HG02759 (cell line): ENCODE data around the gene RAB12.
A peak's percentile ranks its signal among the peaks of the same experiment; 100 is the strongest.
"Not testable (repeated sequence)": the region's sequence is repeated elsewhere in the genome, so short reads cannot be mapped to it uniquely, and the experiment has no call there.

ENCODE experiments used
- ATAC-seq: cut with Tn5 transposase; IDR thresholded peaks from one replicate; pipeline ENCODE4 v1.9.1; 2021; ENCODE audit warnings: mild to moderate bottlenecking, moderate library complexity; ENCODE audit not compliant: unreplicated experiment

RAB12 gene

DNA sequence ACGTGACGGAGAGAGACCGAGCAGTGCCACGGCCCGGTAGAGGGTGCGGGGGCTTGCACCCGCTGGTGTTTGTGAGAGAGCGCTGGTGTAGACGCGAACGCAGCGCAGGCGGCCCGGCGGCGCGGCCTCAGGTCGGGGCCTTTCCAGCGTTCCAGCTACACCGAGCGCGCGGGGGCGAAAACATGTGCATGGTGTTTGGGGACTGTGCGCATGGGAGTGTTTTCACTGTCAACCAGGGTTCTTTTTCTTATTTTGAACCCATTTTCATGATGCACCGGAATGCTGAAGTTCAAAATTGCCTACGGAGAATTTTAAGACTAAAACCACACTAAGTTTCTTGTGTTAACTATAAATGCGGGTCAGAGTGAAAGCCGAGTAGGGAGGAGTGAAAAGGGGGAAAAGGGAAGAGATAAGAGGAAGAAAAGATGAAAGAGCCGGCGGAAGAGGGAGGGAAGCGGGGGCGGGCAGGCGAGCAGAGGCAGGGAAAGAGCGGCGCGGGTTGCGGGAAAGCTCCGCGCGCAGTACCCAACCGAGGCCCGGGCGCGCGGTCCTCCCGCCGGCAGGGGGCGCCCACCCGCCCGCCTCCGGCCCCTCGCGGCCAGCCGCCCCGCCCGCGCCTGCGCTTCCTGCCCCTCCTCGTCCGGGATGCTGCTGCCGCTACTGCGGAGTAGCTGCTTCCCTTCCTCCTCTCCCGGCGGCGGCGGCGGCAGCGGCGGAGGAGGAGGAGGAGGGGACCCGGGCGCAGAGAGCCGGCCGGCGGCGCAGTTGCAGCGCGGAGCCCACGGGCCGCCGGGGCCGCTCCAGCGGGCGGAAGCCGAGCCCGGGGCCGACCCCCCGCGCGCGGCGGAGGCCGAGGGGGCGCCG is at the start of gene RAB12:
Gene RAB12, plus strand, starts transcription at position 643 of the 864 bp plus-strand sequence. Its CDS starts 3 bp downstream, at position 646.
- peak; percentile 79 for ATAC-seq

DNA sequence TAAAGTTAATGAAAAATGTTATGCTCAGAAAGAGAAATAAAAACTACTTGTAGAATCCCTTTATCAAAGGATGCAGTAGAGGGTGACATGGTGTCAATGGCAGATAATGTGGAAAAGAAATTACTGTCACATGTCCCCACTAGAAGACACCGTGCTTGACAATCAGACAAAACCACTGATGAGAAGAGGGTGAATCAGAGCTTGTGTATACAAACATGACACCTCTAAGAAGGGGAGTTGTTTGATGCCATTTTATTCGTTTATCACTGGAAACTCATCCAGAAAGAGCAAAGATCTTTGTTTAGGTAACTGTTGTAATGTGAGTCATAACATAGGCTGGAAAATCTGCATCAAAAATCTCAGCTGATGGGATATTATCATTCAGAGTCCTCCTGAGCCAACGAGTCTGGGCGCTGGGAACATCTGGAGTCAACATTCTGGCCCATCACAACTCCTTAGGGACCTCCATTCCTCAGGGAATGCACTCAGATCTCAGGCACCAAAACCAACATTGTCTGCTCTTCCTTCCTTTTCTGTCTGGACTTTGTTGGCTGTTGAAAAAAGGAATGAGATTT is 49.5 kb upstream of the RAB12 start:
- ATAC-seq, result no peak

DNA sequence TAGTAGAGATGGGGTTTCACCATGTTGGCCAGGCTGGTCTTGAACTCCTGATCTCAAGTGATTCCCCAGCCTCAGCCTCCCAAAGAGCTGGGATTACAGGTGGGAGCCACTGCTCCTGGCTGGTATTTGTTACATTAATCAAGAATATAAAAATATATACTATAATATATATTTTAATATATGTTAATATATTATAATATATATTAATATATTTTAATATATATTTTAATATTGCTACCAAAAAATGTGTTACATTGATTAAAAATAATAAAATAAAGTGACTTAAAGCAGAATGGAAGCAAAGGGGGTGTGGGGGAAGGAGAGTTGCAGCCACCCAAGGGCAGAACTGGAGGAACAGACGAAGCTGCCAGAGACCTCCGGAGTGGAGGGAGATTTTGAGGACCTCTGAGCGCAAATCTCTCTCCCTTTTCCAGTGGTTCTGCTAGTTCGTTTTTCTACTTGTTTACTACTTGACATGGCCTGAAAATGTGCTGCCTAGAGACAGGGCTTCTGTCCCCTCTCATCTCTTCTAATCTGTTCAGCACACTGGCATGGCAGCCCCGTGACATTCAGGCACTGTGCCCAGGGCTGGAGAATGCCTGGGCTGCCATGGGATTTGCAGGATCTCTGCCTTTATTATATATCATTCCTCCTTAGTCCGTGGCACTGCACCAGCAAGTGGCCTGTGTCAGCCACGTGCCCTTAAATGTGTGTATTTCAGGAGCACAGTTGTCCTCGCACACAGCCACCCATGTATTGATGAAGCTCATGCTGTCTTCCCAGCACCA is 47.9 kb upstream of the RAB12 start:
- no peak for ATAC-seq

- no peak for ATAC-seq
Observed at GRCh38 chr18:8562070-8562469, 47.2 kb upstream of the RAB12 start.

DNA sequence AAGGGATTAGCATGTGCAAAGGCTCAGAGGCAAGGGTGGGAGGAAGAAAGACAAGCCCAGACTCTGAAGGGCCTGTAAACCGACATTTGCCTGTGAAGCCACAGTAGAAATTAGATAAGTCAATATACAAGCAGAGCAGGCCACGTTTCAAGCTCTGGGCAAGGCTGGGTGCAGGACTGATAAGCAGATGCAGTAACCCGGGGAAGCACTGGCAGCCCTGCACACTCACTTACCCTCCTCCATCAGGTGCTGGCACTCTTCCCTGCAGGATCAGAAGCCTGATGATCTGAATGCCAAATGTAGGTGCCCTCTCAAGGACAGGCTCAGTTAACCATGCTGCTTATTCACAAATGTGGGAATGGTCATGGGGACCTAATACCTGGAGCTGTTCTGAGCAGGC is 46.3 kb upstream of the RAB12 start:
- no peak for ATAC-seq

GRCh38 chr18:8571399-8571798 is 37.8 kb upstream of the RAB12 start:
- no peak for ATAC-seq

GRCh38 chr18:8573766-8574165 is 35.5 kb upstream of the RAB12 start:
- not testable (repeated sequence) for ATAC-seq

DNA sequence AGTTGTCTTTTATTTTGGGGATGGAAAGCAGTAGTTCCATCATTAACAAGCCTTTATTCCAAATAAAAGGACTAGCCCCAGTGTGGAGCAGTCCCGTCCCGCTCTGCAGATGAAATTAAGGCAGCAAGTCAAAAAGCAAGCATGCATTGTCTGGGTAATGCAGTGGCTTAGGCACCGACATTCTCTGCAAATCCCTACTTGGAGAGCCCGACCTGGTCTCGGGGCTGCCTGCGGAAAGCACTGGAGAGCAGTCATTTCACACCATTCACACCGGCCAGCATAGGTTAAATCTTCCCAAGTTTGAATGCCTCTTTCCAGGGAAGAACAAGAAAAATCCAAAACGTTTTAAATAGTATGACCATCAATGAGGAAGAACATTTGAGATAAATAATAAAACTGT is 24.4 kb upstream of the RAB12 start:
- no peak for ATAC-seq

GRCh38 chr18:8586941-8587340 is 22.3 kb upstream of the RAB12 start:
- no peak for ATAC-seq

GRCh38 chr18:8595445-8595844 is 13.8 kb upstream of the RAB12 start:
- no peak for ATAC-seq

DNA sequence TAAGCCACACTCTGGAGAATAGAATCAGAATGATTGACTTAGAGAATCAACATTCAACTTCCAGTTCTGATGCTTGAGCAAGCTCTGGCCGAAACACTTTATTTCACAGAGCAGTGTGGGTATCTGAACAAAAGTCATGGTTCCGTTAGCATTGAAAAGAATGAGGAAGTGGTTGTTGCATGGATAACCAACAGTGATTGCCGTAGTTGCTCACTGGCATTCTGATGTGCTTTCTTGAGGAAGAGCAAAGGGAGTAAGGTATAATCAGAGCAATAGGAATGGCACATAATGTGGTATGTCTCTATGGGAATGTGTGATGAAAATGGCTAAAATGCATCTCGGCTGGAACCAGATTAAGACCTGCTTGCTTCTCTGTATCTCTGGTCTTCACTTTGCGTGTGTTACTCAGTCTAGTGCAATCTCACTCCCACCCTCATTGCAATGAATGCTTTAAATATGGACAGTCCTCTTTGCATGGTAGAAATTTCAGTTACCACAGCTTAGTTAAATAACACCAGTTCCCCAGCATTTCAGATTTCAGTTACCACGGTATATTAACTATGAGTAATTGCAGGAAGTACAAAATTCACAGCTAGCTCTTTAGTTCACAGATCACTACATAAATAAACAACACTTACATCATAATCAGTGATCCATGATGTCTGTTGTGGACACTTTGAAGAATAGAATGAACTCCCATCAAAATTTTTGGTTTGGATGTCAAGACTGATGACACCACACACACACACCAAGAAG is 7.8 kb upstream of the RAB12 start:
- ATAC-seq, result peak; percentile 69

- peak; percentile 20 for ATAC-seq
Observed at GRCh38 chr18:8602040-8602439, 7.2 kb upstream of the RAB12 start.

- ATAC-seq, result no peak
Observed at GRCh38 chr18:8602557-8602956, 6.7 kb upstream of the RAB12 start.

DNA sequence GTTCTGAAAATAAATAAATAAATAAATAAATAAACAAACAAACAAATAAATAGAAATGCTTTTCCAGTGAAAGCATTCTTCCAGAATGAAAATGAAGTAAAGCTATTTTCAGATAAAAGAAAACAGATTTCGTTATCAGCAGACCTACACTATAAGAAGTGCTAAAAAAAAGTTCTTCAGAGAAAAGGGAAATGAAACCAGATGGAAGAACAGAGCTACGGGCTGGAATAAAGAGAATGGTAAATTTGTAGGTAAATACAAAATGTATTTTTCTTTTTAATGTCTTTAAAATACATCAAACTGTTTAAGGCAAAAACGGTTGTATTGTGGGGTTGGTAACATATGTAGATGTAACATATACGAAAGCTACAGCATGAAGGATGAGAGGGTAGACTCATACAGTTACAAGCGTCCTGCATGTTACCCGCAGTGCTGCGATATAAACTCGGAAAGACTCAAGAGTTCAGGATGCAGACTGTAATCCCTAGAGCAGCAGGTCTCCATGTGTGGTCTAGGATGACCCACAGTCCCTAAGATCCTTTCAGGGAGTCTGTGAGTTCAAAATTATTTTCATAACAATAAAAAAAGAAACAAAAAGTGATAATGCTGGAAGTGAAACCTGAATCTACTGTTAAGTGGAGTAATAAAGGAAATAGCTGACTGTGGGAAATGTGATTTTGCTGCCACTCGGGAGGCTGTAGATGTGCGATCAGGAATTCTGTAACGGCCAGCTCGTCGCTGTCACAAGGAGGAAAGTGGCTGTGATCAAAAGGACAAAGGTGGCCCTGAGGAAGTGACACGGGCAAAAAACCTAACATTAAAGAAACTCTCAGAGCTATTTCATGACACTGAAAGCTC is 5.3 kb upstream of the RAB12 start:
- no peak for ATAC-seq

DNA sequence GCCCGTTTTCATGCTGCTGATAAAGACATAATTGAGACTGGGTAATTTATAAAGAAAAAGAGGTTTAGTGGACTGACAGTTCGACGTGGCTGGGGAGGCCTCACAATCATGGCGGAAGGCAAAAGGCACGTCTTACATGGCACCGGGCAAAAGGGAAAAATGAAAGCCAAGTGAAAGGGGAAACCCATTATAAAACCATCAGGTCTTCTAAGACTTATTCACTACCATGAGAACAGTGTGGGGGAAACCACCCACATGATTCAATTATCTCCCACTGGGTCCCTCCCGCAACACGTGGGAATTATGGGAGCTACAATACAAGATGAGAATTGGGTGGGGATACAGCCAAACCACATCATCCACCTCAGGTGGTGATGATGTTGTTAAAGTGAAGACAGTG is 3.3 kb upstream of the RAB12 start:
- ATAC-seq, result no peak

DNA sequence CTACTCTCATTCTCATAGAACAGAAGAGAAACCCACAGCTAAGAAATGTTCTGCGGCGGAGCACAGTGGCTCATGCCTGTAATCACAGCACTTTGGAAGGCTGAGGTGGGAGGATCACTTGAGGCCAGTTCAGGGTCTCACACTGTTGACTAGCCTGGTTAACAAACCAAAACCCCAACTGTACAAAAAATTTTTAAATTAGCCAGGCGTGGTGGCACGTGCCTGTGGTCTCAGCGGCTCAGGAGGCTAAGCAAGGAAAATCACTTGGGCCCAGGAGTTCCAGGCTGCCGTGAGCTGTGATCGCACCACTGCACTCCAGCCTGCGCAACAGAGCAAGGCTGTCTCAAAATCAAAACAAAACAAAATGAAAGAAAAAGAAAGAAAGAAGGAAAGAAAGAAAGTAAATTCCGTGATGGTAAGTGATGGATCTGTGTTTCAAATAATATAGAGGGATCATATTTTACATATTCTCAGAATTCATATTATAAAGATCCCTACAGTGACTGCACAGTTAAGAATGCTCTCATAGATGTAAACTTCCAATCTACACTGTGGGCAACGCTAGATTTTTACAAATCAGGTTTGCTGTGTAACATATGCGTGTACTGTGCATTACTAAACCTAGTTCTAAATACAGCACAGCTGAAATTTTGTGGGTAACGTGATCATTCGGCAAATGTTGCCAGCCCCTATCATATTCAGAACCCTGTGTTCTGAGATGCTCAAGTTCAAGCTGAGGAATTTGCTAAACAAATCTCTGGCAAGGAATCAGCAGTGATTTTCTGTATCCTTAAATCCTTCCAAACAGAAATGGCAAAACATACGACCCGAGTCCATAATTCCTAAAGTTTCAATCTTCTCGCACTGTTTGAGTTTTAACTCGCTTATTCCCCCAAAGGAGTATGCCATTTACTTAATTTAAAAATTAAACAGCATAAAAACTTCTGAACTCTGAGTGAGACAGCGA is 1.2 kb upstream of the RAB12 start:
- peak; percentile 34 for ATAC-seq

DNA sequence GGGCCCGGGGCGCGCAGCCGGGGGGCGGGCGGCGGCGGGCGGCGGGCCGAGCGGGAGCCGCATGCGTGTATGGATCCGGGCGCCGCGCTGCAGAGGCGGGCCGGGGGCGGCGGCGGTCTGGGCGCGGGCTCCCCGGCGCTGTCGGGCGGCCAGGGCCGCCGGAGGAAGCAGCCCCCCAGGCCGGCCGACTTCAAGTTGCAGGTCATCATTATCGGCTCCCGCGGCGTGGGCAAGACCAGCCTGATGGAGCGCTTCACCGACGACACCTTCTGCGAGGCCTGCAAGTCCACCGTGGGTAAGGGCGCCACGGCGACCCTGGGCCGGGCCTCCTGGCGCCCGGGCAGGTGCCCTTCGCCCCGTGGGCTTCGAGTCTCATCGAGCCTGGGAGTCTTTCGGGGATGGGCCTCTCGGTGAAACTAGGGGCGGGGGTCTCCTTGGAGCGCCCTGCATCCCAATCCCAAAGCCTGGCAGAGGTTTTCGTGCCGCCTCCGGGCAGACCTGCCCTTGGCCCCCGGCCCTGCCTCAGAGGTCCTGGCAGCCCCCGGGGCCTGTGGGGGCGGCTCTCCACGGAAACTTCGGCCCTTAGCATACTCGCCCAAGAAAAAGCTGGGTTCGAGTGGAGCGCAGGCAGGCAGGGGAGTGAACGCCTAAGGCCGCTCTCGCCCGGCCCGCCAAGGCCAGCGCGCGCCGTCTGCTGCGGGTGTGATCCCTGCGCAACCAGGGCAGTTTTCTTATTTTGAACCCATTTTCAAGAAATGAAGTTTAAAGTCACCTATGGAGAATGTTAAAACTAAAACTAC is 622 bp downstream of the RAB12 start:
- peak; percentile 20 for ATAC-seq

- ATAC-seq, result no peak
Observed at GRCh38 chr18:8610459-8610851, 1.2 kb downstream of the RAB12 start.
